Iris pigment epithelial cell (primary cell): Measurements from ENCODE around the gene NKAP.
A peak's percentile ranks its signal among the peaks of the same experiment; 100 is the strongest.
"Not testable (repeated sequence)": the region's sequence is repeated elsewhere in the genome, so short reads cannot be mapped to it uniquely, and the experiment has no call there.

Experiments used
- DNase-seq: peaks from one replicate; pipeline ENCODE4 v3.0.0-alpha.2; 2011; ENCODE audit warnings: low read depth

The NKAP gene

DNA sequence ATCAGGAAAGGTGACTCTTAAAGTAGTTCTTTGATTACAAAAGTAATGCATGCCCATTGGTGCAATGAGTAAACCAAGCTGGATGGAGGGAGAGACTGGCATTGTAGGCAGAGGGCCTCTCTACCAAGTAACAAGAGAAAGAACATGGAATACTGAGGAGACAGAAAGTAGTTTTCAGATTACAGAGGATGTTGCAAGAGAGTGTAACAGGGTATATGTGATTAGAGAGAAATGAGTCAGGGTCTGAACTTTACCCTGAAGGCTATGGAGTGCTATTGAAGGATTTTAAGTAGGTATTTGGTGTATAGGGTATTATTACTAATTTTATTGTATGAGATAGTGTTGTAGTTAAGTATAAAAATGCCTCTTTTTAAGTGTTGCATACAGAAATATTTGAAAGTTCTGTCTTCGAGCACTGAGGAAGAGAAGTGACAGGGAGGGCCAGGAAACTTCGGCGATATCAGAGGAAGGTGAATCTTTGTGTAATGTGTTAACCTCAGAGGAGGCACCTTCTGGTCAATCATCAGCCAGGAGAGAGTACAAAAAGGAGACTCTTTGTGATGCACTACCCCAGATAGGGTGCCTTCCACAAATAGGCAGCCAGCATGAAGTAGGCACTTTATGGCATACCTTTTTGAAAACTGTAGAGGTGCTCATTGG lies 8.2 kb downstream of the NKAP start:
- DNase-seq = no peak

DNA sequence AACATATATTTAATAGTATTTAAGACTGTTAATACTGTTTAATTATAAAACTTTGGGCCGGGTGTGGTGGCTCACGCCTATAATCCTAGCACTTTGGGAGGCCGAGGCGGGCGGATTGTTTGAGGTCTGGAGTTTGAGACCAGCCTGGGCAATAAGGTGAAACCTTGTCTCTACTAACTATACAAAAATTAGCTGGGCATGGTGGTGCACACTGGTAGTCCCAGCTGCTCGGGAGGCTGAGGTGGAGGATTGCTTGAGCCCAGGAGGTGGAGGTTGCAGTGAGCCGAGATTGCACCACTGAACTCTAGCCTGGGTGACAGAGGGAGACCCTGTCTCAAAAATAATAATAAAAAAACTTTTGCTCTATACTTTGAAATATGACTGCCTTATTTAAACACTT lies 21.2 kb downstream of the NKAP start:
- not testable (repeated sequence) for DNase-seq

DNA sequence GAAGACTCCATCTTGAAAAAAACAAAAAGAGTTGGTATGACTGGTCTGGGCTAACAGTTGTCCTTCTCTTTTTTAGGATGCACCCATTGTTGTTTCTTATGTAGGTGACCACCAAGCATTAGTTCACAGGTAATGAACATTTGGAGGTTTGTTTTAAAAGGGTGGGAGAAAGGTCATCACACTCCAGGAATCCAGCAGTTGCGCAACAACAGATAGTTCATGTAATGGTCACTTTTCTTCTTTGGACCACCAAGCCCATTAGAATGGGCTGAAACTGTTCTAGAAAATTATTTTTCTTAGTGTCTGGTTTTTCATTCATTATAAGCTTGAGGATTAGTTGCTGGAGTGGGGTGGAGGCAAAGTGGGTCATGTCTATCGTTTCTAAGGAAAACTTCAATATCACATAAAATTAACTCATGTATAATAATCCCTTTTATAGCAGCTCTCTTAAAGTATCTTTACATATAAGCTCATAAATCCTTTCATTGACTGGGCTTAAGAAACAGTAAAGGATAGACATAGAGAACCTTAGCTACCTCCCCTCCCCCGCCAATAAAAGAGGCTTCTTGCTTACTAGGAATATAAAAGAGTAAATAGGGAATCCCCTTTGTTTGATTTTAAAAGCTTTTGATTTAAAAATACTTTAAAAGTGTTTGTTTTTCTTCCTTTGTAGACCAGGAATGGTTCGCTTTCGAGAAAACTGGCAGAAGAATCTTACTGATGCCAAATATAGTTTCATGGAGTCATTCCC lies 23.5 kb downstream of the NKAP start:
- no peak for DNase-seq

DNA sequence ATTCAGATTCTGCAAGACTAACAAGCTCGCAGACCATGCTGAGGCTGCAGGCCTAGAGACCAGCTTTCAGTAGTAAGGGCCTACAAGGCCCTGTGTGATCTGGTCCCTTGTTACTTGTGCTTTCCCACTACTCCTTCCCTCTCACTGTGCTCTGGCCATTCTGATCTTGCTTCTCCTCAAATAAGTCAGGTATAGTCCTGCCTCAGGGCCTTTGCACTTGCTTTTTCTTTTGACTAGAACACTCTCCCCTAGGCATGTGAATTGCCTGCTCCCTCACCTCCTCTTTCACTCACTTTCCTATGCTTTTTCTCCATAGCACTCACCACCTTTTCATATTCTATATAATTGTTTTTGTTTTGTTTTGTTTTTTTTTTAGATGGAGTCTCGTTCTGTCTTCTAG lies 25.7 kb downstream of the NKAP start:
- DNase-seq = no peak

DNA sequence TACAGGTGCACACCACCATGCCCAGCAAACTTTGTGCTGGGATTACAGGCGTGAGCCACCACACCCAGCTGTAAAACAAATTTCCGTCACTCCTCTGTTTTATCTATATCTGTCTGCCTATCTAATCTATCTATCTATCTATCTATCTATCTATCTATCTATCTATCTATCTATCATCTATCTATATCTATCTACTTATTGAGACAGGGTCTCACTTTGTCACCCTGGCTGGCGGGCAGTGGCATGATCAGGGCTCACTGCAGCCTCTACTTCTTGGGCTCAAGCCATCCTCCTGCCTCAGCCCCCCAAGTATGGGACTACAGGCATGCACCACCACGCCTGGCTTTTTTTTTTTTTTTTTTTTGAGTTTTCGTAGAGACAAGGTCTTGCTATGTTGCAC lies 27.2 kb downstream of the NKAP start:
- DNase-seq = no peak

DNA sequence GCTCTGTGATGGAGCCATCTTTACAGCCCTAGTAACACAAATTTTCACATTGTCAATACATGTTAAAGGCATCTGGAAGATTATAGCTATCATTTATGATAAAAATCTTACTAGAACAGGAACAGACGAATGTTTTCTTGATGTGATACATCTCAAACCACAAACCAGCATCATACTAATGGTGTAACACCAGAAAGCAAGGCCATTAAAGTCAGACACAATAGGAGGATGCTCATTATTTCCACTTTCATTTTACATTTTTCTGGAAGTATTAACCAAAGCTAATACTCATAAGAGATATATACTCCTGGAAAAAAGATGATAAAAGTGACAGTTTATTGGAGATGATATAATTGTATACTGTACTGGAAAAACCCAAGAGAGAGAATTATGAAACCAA lies 42.6 kb downstream of the NKAP start:
- DNase-seq = no peak

DNA sequence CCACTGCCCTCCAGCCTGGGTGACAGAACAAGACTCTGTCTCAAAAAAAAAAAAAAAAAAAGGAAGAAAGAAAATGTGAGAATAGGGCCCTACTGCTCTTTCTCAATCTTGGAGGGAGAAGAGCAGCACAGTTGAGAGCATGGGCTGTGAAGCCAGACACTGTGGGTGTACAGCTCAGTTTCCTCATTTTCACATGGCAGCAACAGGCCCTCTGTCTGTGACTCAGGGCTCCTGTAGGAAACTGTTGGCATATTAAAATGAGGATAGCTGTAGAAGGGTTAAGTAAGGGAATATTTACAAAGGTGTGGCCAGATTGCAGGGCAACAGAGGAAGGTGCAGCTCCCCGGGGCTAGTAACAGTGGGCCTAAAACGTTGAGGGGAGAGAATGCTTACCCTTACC lies 44.4 kb downstream of the NKAP start:
- no peak for DNase-seq

DNA sequence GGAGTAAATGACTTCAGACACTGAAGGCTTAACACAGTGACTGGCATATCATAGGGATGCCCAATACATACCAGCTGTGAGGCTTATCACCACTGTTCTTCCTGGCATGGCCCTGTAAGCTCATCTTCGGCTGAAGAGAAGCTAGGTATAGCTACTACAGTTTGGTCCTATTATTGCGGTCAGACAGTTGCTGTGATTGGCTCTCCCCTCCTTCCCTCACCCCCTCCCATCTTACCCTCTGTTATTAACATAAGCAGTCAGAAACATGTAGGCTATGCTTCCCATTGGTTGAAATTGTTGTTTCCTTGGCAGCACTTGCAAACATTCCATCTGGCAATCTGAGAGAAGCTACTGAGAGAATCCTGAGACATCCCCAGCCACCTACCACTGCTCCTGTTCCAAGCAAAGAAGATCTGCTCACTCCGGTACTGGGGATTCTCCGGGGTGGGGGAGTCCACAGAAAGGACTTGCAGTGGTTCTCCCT lies 47.7 kb downstream of the NKAP start, which contains the start of gene AKAP14:
TSS of gene AKAP14 (plus strand) at position 51 of the 484 bp plus-strand sequence. CDS start 7,331 bp downstream, outside the sequence.
- DNase-seq = peak; percentile 24

DNA sequence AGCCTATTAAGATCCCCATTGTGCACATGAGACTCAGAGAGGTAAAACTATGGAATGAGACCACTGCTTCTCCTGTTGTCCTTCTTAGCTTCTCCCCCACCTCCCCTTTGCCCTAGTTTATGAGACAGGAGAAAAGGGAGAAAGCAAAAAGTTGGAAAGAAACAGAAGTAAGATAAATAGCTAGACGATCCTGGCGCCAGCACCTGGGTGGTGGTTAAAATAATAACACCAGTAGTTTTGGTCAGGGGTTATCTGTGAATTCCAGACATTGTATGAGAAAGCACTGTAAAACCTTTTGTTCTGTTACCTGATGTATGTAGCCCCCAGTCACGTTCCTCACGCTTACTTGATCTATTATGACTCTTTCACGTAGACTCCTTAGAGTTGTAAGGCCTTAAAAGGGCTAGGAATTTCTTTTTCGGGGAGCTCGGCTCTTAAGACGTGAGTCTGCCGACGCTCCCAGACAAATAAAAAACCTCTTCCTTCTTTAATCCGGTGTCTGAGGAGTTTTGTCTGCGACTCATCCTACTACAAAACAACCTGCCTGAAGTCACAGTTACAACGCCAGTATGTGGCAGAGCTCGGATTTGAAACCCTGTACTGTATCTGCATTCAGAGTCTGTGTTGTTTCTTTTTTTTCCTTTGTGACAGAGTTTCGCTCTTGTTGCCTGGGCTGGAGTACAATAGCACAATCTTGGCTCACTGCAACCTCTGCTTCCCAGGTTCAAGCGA lies 51.4 kb downstream of the NKAP start:
- not testable (repeated sequence) for DNase-seq

DNA sequence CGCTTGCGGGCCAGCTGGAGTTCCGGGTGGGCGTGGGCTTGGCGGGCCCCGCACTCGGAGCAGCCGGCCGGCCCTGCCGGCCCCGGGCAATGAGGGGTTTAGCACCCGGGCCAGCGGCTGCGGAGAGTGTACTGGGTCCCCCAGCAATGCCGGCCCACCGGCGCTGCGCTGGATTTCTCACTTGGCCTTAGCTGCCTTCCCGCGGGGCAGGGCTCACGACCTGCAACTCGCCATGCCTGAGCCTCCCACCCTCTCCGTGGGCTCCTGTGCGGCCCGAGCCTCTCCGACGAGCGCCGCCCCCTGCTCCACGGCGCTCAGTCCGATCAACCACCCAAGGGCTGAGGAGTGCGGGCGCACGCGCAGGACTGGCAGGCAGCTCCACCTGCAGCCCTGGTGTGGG lies 52.9 kb downstream of the NKAP start:
- not testable (repeated sequence) for DNase-seq

DNA sequence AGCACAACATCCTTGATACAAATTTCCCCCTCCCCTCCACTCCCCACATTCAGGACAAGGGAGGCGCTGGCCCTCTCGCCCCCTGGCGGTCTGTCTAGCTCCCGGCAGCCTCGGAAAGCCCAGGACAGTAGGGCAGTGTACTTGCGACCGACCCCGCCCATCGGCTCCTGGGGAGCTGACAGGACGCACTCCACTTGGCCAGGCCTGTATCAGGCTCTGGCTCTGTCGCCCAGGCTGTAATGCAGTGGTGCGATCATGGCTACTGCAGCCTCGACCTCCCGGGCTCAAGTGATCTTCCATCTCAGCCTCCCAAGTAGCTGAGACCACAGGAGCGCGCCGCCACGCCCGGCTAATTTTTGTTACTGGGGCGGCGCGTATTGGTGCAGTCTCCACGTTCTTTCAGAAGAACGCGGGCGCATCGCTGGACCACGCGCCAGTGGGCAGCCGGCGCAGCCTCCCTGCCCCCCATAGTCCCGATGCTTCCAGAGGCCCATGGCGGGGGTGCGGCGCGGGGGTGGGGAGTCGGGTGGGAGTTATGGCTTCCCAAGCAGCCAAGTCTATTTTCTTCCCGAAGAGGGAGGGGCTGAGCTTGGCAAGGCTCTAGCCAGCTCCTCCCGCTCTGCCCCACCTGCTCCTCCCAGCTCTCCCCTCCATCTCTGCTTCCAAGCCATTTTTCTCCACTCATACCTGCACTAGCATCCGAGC lies 55.7 kb downstream of the NKAP start:
- peak; percentile 48 for DNase-seq

DNA sequence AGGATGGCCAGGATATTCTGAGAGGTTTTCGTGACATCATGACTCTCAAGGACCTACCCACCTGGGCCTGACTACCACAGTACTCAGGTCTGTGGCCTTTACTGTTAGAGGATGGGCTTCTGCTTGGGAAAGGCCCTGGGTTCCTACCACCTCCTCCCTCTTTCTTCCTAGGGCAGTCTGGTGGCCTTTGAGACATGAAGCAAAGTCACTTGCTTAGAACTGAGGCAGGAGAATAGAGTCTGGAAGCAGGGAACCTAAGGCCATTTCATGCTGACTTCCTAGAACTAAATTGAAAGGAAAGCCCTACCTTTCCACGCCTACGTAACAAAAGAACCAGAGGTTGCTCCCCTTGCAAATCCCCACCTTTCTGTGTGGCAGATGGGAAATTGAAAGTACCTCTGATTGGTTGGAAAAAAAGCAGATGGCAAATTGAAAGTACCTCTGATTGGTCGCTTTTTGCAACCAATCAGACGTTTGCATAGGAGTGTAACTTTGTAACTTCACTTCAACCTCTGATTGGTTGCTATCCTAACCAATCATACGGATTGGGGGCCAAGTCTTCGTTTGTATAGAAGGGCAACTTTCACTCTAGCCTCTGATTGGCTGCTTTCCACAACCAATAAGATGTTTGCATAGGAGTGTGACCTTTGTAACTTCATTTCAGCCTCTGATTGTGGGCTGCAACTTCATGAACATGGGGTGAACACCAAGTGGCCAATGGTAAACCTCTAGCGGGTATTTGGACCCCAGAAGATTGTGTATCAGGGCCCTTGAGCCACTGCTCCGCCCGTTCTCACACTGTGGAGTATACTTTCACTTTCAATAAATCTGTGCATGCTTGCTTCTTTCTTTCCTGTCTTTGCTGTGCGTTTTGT lies 57.8 kb downstream of the NKAP start:
- peak; percentile 14 for DNase-seq

DNA sequence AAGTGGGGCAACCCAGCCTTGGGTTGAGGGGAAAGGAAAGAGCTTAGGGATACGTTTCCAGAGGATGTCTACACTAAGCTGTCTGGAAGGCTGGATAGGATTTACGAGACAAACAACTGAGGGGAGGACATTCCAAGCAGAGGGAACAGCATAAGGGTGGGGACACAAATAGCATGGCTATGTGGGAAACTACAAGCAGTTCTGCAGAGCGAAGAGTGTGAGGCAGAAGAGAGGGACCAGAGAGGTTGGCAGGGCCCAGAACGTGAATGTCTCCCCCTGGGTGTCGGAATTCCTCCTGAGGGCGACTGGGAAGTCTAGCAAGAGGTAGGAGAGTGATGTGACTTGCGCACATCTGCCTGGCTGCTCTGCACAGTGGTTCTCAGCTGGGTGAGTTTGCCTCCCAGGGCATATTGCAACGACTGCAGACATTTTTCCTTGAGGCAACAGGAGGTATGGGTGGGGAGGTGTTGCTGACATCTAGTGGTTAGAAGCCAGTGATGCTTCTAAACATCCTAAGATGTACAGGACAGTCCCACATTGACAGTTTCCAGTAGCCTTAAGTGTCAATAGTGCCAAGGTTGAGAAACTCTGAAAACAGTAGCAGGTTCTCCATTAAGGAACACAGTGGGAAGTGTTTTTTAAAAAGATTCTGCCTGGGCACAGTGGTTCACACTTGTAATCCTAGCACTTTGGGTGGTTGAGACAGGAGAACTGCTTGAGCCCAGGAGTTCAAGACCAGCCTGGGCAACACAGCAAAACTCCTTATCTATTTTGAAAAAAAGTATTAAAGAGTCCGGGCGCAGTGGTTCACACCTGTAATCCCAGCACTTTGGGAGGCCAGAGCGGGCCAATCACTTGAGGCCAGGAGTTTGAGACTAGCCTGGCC lies 62.8 kb downstream of the NKAP start:
- DNase-seq = peak; percentile 63

DNA sequence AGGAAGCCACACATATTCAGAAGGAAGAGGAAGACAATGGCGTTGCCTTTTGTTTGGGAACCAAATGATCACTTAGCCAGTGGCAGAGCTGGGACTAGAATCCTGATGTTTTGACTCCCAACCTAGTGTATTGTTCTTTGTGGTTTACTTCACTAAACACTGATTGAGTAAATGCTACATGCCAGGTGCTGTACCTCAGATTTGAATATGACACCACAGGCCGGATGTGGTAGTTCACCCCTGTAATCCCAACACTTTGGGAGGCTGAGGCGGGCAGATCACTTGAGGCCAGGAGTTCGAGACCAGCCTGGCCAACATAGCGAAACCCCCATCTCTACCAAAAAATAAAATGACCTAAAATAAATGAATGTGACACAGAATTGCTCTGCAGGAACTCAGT lies 63.5 kb downstream of the NKAP start:
- no peak for DNase-seq

DNA sequence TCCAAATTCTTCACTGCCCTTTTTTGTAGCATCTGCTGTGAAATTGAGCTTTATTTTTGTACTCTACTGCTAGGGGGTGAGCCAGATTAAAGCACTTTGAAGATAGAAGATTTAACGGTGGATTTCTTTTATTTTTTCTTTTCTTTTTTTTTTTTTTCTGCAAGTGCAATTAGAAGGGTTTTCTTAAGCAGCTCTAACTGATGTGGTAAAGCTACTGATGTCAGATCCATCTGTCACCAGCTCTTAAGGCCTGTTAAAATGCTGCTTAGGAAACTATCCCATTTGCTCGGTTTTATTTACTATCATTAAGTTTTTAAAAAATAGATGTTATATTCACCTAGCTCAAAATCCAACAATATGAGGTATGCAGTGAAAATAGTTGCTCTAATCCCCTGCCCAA lies 64.8 kb downstream of the NKAP start:
- no peak for DNase-seq

DNA sequence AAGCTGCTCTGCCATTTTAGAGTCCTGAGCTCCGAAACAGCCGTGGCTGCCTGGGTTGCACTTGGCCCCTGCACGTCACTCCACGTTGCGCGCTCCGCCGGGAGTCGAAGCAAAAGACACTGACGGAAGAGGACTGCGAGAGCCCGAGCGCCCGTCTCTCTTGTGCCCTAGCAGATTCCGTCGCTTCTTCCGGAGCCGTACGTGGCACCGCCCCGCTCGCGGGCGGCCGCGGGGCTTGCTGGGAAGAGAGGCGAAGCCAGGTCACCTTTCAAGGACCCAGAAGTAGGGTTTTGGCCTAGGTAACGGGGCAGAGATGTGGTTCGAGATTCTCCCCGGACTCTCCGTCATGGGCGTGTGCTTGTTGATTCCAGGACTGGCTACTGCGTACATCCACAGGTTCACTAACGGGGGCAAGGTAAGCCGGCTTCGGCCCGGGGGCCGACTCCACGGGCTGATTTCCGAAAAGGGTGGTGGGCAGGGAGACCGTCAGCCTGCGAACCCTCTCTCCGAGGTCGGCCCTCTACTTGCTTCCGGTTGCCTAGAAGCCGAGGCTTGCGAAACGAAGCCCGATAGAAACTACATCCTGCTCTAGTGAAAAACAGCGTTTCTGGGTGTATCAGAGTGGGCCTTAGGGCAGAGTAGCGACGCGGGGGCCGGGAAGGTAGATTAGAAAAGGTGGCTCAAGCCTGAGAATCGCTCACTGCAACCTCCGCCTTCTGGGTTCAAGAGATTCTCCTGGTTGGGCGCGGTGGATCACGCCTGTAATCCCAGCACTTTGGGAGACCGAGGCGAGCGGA lies 71.8 kb downstream of the NKAP start, which contains the start of the genes NDUFA1 and RNF113A:
TSS of gene NDUFA1 (plus strand) at position 234 of the 797 bp plus-strand sequence. CDS start at position 314, 80 bp downstream.
TSS of gene RNF113A (minus strand) at position 135 of the 797 bp plus-strand sequence. CDS start at position 15, 120 bp downstream.
- DNase-seq = peak; percentile 85

DNA sequence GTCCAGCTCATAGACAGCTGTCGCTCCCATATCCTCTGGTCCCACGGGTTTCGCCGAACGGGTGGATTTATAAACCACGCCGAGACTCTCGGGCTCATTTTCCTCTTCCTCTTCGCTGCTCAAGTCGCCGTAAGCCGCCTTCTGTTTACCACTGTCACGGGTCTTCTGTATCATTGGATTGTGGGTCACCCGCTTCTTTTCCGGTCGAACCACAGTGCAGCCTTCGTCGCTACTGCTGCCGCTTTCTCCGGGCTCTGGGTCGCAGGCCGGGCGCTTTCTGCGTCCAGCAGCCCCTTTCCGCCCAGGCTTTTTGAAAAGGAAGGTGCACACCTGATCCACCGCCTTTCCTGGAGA lies 72.3 kb downstream of the NKAP start:
- no peak for DNase-seq
